Measurements from ENCODE around the gene CYB5R3. TPM values are rescaled to one million over a fixed set of nuclear protein-coding genes. Genes with fewer than 3 reads are reported as not detected.
A peak's percentile ranks its signal among the peaks of the same experiment; 100 is the strongest.

CYB5R3 gene
- polyA plus RNA-seq, 1 of the 3 experiments (the other 2 are of a cell fraction): 106 TPM

- H3K9me2 ChIP-seq: no peaks in the 10 kb centered on the region
- H3F3A ChIP-seq (replicated peaks; ENCODE audit: insufficient read depth): no peaks in the 10 kb centered on the region
- POLR2A ChIA-PET: no interaction called here
- no peaks in the 10 kb centered on the region for H3K36me3 ChIP-seq (replicated peaks in 1 of 2; ENCODE audit: control insufficient read depth in 1 of 2, insufficient read depth in 2 of 2, low read length in 1 of 2)
- H2AFZ ChIP-seq (ENCODE audit: low read depth): no peak overlapping the region
- no peak overlapping the region; a peak in 1 of 4 replicates for H3K27ac ChIP-seq (ENCODE audit: low read depth in 2 of 2, low read length in 1 of 2)
- H3K79me2 ChIP-seq (ENCODE audit: insufficient read depth): no peaks in the 10 kb centered on the region
- H3K4me2 ChIP-seq: no peak overlapping the region
- no peaks in the 10 kb centered on the region for H3K27me3 ChIP-seq (ENCODE audit: insufficient read depth)
- DNase-seq: peak; percentile 45
- CTCF ChIA-PET: interaction anchor here (0.6 kb wide), 1 partner anchor 36 kb away, joined by 3 read pairs; no protein-coding TSS in a partner anchor
- peaks cover 4 to 22% of the 10 kb centered on the region in 2 experiments; a peak in 2 of 4 replicates for H3K4me1 ChIP-seq (ENCODE audit: control insufficient read depth in 1 of 2, insufficient read depth in 2 of 2, low read depth in 1 of 2, low read length in 1 of 2)
- H3K9me3 ChIP-seq: no peaks in the 10 kb centered on the region
- no peaks in the 10 kb centered on the region for H4K20me1 ChIP-seq (ENCODE audit: insufficient read depth)
- TF ChIP-seq ELF1 (IDR thresholded peaks at IDR 0.05) (no peak), GATA2 (CRISPR knock-in tag; IDR thresholded peaks at IDR 0.05) (no peak), IRF3 (IDR thresholded peaks at IDR 0.05; ENCODE audit: low read depth, low read length) (no peak), FOXJ3 (CRISPR knock-in tag; IDR thresholded peaks at IDR 0.05) (no peak), REST (IDR thresholded peaks at IDR 0.05; ENCODE audit: low read depth, low read length) (no peak), EP300 (IDR thresholded peaks at IDR 0.05; ENCODE audit: borderline replicate concordance in 1 of 2, low read depth in 1 of 2, low read length in 1 of 2) (no peak), POLR2AphosphoS5 (IDR thresholded peaks at IDR 0.05; ENCODE audit: low read depth, low read length) (no peak), USF1 (IDR thresholded peaks at IDR 0.05; ENCODE audit: borderline replicate concordance, low read depth) (no peak), NRF1 (IDR thresholded peaks at IDR 0.05; ENCODE audit: low read depth, low read length) (no peak), FOSL2 (IDR thresholded peaks at IDR 0.05; ENCODE audit: borderline replicate concordance, low read depth) (no peak), JUND (IDR thresholded peaks at IDR 0.05) (no peak), TCF12 (IDR thresholded peaks at IDR 0.05) (no peak)
- H3K4me3 ChIP-seq (ENCODE audit: low read depth in 2 of 2, low read length in 1 of 2): no peak overlapping the region
- no peak overlapping the region for H3K9ac ChIP-seq
- WGBS (ENCODE audit: low lambda C conversion rate): 72% methylated on average over 4 of the region's 25 CpGs
Observed at GRCh38 chr22:42688241-42689211, 39.3 kb upstream of the CYB5R3 start.

Data from SK-N-SH (cell line).